Ovary (tissue), 9 donors: Measurements from ENCODE around the gene PYM1. TPM values are rescaled to one million over a fixed set of nuclear protein-coding genes. Genes with fewer than 3 reads are reported as not detected.

Source experiments
- DNase-seq, 5 donors: peaks; one replicate each; pipeline ENCODE4 v3.0.0-alpha.2; 2019 to 2020
- H3K27ac ChIP-seq, 2 donors: fragments of 200-600 bp; one replicate each; pipeline versions ENCODE4 v1.5.1 to v1.8.0; 2019 to 2022
- H3K27me3 ChIP-seq: fragments of 200-600 bp; one replicate; pipeline ENCODE4 v1.8.0; 2022
- H3K36me3 ChIP-seq: fragments of 200-600 bp; sonication (generic); one replicate; pipeline ENCODE4 v1.5.1; 2019
- H3K4me1 ChIP-seq: one replicate; pipeline ENCODE4 v1.8.1; 2013; ENCODE audit warnings: mild to moderate bottlenecking, moderate library complexity; ENCODE audit not compliant: insufficient read depth
- H3K4me3 ChIP-seq: fragments of 200-600 bp; sonication (generic); one replicate; pipeline ENCODE4 v1.5.1; 2017
- H3K9me3 ChIP-seq, 2 donors: fragments of 200-600 bp in 1 of 2; sonication (generic) in 1 of 2; one replicate each; pipeline versions ENCODE4 v1.5.1 to v1.8.1; 2013 to 2019; ENCODE audit warnings: mild to moderate bottlenecking in 1 of 2, moderate library complexity in 1 of 2
- CTCF ChIP-seq, 3 donors: fragments of 450-650 bp in 2 of 3; fragments of 200-600 bp in 1 of 3; IDR thresholded peaks; one replicate each; pipeline versions ENCODE4 v1.5.1 to v1.8.0; 2016 to 2022; ENCODE audit warnings: antibody characterized with exemption in 3 of 3, mild to moderate bottlenecking in 1 of 3
- EP300 ChIP-seq: sonication (generic); formaldehyde crosslinking; IDR thresholded peaks from one replicate; pipeline ENCODE4 v1.6.1; 2017; ENCODE audit warnings: antibody characterized with exemption
- POLR2A ChIP-seq: fragments of 450-650 bp; IDR thresholded peaks from one replicate; pipeline ENCODE4 v1.6.1; 2017; ENCODE audit warnings: antibody characterized with exemption, mild to moderate bottlenecking, moderate library complexity
- WGBS, 3 donors: extraction: QIAGEN DNeasy Blood & Tissue Kit in 1 of 3; methylation state at CpG; one replicate each; pipeline versions ENCODE4 v1.1.5 to v1.1.7; 2013 to 2017; 5-methylcytosine and 5-hydroxymethylcytosine counted together
- intact Hi-C, 4 donors: fragments of 100-400 bp; cut with DNase I; formaldehyde crosslinking; loops; one replicate each; pipeline versions ENCODE4 v1.11.0 to v1.15.1; 2022 to 2023
- polyA plus RNA-seq, 2 donors: library from polyadenylated mRNA; stranded (reverse); fragments of 200-250 nt in 1 of 2; fragments of 350-450 nt in 1 of 2; fragmentation: Illumina TruSeq in 1 of 2; extraction: RNeasy Lipid Tissue Mini Kit (QIAGEN cat#74804) in 1 of 2; gene quantifications; one replicate each; pipeline ENCODE4 v1.2.3, GENCODE V29; 2013 to 2014
- total RNA-seq, 7 donors: library from RNA; depleted of rRNA in 2 of 7; stranded (reverse); fragments of >200 nt in 2 of 7; fragmentation: NEBNext Ultra II Directional in 3 of 7; extraction: Animal tissue kit (Norgen Biotek cat#: 25700) in 3 of 7; gene quantifications; one replicate each; pipeline versions ENCODE4 v1.1.0 to v1.2.4, GENCODE V29; 2016 to 2023
- donor health status: DM: no; HTN: no; CAD: no; lungs with moderate emphysema.
- donor health status: DM: no; HTN: no; CAD: no.
- donor health status: Bipolar disorder and iron deficiency.
- donor health status: DM: yes; HTN: yes; CAD: no.
- donor health status: DM: no; HTN: no; CAD: no.
- donor health status: DM: yes; HTN: yes; CAD: no.

The PYM1 gene
- total and polyA plus RNA-seq, 9 donors: 18.9 to 25.7 (median 21.9) TPM

GRCh38 chr12:55938826-55939501 lies 11.3 kb upstream of the PYM1 start:
- DNase-seq: no peak
- H3K36me3 ChIP-seq: no peaks in the 10 kb centered on the region
- no peaks in the 10 kb centered on the region for H3K27me3 ChIP-seq
- intact Hi-C loops: loop anchor here in 1 of 4 donors (2.0 kb wide), 1 partner anchor 200 kb away; no protein-coding TSS in a partner anchor
- H3K4me3 ChIP-seq: no peak overlapping the region
- H3K4me1 ChIP-seq: peaks cover 3% of the 10 kb centered on the region
- WGBS, 3 donors: 88 to 95% (median 92%) methylated on average over 8 of the region's 8 CpGs
- H3K9me3 ChIP-seq: no peaks in the 10 kb centered on the region
- TF ChIP-seq CTCF (IDR thresholded peaks at IDR 0.05) (no peak), POLR2A (no peak), EP300 (no peak)
- H3K27ac ChIP-seq: no peak overlapping the region

GRCh38 chr12:55937981-55938380 lies 10.3 kb upstream of the PYM1 start:
- H3K9me3 ChIP-seq: no peaks in the 10 kb centered on the region
- TF ChIP-seq CTCF (IDR thresholded peaks at IDR 0.05) (no peak), POLR2A (no peak), EP300 (no peak)
- intact Hi-C loops: loop anchor here in 1 of 4 donors (2.0 kb wide), 1 partner anchor 199 kb away; no protein-coding TSS in a partner anchor
- H3K27me3 ChIP-seq: no peaks in the 10 kb centered on the region
- peaks cover 3% of the 10 kb centered on the region for H3K4me1 ChIP-seq
- no peak overlapping the region for H3K27ac ChIP-seq
- H3K36me3 ChIP-seq: no peaks in the 10 kb centered on the region
- H3K4me3 ChIP-seq: no peak overlapping the region
- WGBS, 3 donors: 79 to 91% (median 87%) methylated on average over 2 of the region's 2 CpGs
- no peak for DNase-seq

GRCh38 chr12:55935738-55936151 lies 8.1 kb upstream of the PYM1 start:
- H3K4me1 ChIP-seq: peaks cover 13% of the 10 kb centered on the region
- TF ChIP-seq POLR2A (no peak), EP300 (no peak), CTCF (IDR thresholded peaks at IDR 0.05) (no peak)
- WGBS, 3 donors: 25 to 34% (median 26%) methylated on average over 26 of the region's 26 CpGs
- H3K36me3 ChIP-seq: no peaks in the 10 kb centered on the region
- H3K27me3 ChIP-seq: no peaks in the 10 kb centered on the region
- no peak overlapping the region for H3K4me3 ChIP-seq
- intact Hi-C loops: no loop called here
- H3K9me3 ChIP-seq: no peaks in the 10 kb centered on the region
- DNase-seq: peak; percentile 35 to 72 (median 61)
- peak overlapping the region in 1 of 2 donors; percentile 2 for H3K27ac ChIP-seq

- H3K27ac ChIP-seq: no peak overlapping the region
- TF ChIP-seq POLR2A (no peak), EP300 (no peak), CTCF (IDR thresholded peaks at IDR 0.05) (no peak)
- peaks cover 14% of the 10 kb centered on the region for H3K4me1 ChIP-seq
- H3K36me3 ChIP-seq: no peaks in the 10 kb centered on the region
- no peak for DNase-seq
- no peak overlapping the region for H3K4me3 ChIP-seq
- no peaks in the 10 kb centered on the region for H3K27me3 ChIP-seq
- 95 to 100% (median 96%) methylated on average over 1 of the region's 1 CpG for WGBS, 3 donors
- no peaks in the 10 kb centered on the region for H3K9me3 ChIP-seq
- intact Hi-C loops: loop anchor here in 3 of 4 donors (5.0 kb wide), 4 partner anchors 38 to 197 kb away; partner anchors contain the start of genes GDF11 (in 1 of the 3) and RAB5B (in 1 of the 3)
These were observed 7.1 kb upstream of the PYM1 start for GRCh38 chr12:55934773-55935172.
